GM20000 (cell line): ENCODE results near the gene SREK1.

ENCODE experiments used
- DNase-seq: peaks from one replicate; pipeline ENCODE4 v3.0.0; 2012; ENCODE audit warnings: low spot score
- TF ChIP-seq, protein P1 (sequence below): IDR thresholded peaks from 2 replicates; pipeline ENCODE4 v1.5.1; 2012; ENCODE audit warnings: mild to moderate bottlenecking, control low read depth; ENCODE audit errors: extremely low read depth, missing control alignments

The SREK1 gene

DNA sequence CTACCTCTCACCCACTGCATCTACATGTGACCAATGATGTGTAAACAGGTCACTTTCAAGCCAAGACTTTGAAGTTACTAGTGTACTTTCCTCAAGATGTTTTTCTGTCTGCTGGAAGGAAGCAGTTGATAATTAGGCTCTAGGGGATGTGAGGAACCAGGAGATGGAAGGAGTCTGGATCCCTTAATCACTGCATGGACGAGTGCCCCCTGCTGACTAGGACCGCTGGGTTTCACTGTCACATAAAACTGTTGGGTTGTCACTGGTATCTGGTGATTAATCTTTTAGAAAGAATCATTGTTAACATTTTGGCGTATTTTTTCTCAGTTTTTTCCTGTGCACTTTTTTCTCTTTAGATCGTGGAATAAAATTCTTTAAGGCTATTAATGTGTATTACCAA is 79.5 kb downstream of the SREK1 start:
- DNase-seq = peak; percentile 24
- TF ChIP-seq, protein P1, sequence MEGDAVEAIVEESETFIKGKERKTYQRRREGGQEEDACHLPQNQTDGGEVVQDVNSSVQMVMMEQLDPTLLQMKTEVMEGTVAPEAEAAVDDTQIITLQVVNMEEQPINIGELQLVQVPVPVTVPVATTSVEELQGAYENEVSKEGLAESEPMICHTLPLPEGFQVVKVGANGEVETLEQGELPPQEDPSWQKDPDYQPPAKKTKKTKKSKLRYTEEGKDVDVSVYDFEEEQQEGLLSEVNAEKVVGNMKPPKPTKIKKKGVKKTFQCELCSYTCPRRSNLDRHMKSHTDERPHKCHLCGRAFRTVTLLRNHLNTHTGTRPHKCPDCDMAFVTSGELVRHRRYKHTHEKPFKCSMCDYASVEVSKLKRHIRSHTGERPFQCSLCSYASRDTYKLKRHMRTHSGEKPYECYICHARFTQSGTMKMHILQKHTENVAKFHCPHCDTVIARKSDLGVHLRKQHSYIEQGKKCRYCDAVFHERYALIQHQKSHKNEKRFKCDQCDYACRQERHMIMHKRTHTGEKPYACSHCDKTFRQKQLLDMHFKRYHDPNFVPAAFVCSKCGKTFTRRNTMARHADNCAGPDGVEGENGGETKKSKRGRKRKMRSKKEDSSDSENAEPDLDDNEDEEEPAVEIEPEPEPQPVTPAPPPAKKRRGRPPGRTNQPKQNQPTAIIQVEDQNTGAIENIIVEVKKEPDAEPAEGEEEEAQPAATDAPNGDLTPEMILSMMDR = peak; percentile 11

DNA sequence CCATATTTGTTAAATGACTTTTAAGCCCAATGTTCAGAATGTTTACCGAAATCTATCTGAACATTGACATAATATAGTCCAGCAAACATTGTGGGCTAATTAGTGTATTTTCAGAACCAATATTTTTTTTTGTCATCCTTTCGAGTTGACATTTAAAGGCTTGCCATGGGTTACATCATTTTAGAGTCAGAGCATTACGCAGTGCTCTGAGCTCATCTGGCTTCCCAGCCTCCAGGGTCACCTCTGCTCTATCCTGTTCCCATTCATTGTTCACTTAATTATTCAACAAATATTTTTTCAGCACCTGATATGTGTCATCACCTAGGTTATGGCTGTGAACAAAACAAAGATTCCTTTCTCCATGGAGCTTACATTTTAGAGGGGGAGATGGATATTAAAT is 80.2 kb downstream of the SREK1 start:
- DNase-seq = no peak
- TF ChIP-seq, protein P1 = no peak

- DNase-seq = no peak
- TF ChIP-seq, protein P1 = no peak
These were observed 80.9 kb downstream of the SREK1 start for GRCh38 chr5:66224773-66225553.

DNA sequence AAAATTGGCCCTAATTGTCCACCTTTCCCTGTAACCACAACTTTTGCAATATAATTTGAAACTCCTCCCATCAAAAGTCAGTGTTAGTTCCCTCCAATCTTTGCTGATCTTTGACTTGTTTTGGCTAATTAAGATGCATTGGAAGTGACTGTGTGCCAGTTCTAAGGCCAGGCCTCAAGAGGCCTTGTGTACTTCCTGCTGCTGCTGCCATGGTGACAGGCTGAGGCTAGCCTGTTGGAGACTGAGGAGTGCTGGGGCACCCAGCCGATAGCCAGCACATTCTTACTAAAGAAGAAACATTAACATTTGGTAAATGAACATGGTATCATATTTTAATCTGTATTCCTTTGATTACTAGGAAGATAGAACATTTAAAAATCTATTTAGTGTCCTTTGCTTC is 86.5 kb downstream of the SREK1 start:
- TF ChIP-seq, protein P1 = no peak
- no peak for DNase-seq

GRCh38 chr5:66231508-66231907 is 87.4 kb downstream of the SREK1 start:
- no peak for DNase-seq

DNA sequence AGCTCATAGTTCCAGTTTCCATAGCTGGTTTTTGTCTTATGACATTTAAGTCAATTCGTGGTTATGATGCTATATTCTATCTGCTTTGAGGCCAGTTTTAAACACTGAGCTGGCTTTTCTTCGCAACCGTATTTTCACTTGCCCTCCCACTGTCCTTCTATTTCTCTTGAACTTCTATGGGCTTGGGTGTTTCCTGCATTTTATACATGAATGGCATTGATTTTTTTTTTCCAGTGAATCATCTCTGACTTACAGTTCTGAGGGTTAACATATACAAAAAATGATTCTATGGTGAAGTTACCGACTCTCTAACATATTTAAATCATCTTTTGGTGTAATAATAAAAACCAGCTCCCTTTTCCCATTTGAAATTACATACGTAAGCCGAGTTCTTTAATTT is 88.2 kb downstream of the SREK1 start:
- no peak for DNase-seq
- TF ChIP-seq, protein P1 = no peak

More at GRCh38 chr5:66231508-66231907, 87.4 kb downstream of the SREK1 start:
- TF ChIP-seq, protein P1 = no peak

GRCh38 chr5:66232706-66233445 is 88.8 kb downstream of the SREK1 start:
- TF ChIP-seq, protein P1 = no peak
- DNase-seq = no peak
